NT2/D1 (cell line): Measurements from ENCODE around the gene CEP152.

ENCODE experiments used
- YY1 ChIP-seq: IDR thresholded peaks from 2 replicates; pipeline ENCODE4 v1.6.1; 2011; ENCODE audit not compliant: insufficient read length, insufficient read depth
- ZNF274 ChIP-seq: IDR thresholded peaks from 2 replicates; pipeline ENCODE4 v1.6.1; 2011; ENCODE audit warnings: mild to moderate bottlenecking, low read depth, low read length

DNA sequence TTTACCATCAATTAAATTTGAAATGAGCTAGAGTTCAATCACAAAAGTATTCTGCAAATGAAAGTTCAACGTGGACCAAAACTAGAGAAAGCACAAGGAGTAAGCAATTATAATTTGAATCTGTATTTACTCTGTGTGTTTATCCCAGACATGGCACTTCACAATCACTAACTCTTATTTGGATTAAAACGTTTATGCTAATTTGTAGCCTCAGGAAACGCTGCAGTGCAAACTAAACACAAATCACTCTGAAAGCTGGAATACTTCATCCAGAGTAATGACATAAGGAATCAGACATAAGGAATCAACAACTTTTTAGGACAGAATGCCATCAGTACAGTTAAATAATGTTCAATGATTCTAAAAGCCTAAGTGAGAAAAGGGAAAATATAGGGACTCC, 18.5 kb downstream of the CEP152 start:
- TF ChIP-seq ZNF274 (no peak), YY1 (no peak)
